ENCODE results near the gene ZNF682.
A peak's percentile ranks its signal among the peaks of the same experiment; 100 is the strongest.
"Not testable (repeated sequence)": the region's sequence is repeated elsewhere in the genome, so short reads cannot be mapped to it uniquely, and the experiment has no call there.

The ZNF682 gene

DNA sequence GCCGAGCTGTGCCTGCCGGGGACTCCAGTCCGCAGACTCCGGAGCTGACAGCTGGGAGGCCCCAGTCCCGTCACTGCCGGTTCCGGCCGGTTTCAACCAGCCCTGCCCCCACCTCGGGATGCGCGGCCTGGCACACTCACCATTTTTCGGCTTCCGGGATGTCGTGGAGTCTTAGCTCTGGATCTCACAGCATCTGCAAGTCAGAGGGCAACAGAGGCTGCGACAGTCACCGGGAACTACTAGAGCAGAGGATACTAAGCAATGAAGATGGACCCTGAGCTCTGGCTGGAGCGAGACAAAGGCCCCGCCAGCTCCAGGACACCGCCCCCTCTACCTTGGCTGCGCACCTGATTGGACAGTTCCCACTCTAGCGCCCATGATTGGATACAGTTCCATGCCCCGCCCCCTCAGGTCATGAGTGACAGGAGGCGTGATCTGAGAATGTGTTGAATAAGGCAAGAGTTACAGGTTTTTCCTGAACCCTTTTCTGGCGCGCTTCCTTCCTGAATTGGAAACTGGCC, at the start of gene ZNF682:
TSS of gene ZNF682 (minus strand) at position 303 of the 521 bp plus-strand sequence. CDS start at position 143, 160 bp downstream.
- DNase-seq (ENCODE audit: low read depth in 2 of 2), result peak; percentile 88 to 90

DNA sequence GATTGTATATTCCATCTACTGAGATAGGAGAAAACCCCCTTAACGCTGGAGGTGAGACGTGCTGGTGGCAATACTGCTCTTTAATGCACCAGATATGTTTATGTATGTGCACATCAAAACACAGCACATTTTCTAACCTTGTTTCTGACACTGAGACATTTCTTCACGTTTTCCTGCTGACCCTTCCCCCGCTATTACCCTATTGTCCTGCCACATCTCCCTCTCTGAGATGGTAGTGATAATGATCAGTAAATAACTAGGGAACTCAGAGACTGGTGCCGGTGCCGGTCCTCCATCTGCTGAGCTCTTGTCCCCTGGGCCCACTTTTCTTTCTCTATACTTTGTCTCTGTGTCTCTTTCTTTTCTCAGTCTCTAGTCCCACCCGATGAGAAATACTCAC, 43.6 kb upstream of the ZNF682 start:
- DNase-seq (ENCODE audit: low read depth in 2 of 2), result not testable (repeated sequence)

DNA sequence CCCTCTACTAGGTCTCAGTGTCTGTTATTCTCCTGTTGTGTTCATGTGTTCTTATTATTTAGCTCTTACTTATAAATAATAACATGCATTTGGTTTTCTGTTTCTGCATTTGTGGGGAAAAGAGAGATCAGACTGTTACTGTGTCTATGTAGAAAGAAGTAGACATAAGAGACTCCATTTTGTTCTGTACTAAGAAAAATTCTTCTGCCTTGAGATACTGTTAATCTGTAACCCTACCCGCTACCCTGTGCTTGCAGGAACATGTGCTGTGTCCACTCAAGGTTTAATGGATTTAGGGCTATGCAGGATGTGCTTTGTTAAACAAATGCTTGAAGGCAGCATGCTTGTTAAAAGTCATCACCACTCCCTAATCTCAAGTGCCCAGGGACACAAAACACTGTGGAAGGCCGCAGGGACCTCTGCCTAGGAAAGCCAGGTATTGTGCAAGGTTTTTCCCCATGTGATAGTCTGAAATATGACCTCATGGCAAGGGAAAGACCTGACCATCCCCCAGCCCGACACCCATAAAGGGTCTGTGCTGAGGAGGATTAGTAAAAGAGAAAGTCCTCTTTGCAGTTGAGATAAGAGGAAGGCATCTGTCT, 43.0 kb upstream of the ZNF682 start:
- DNase-seq (ENCODE audit: low read depth in 2 of 2), result not testable (repeated sequence)

DNA sequence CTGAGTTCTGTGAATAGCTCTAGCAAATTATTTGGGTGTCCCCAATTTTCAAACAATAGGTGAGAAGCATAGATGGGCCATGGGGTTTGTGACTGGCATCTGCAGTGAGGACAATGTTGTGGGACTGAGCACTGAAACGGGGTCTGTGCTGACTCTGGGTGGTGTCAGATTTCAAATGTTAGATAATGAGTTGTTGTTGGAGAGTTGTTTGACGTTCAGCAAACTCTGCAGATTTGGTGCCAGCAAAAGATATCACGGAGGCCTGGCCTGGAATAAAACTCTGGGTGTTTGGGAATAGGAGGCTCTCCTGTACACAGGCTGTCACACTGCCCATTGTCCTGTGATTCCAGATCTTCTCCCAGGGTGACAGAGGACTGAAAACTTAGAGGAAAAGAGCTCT, 41.4 kb upstream of the ZNF682 start:
- no peak for DNase-seq (ENCODE audit: low read depth in 2 of 2)

DNA sequence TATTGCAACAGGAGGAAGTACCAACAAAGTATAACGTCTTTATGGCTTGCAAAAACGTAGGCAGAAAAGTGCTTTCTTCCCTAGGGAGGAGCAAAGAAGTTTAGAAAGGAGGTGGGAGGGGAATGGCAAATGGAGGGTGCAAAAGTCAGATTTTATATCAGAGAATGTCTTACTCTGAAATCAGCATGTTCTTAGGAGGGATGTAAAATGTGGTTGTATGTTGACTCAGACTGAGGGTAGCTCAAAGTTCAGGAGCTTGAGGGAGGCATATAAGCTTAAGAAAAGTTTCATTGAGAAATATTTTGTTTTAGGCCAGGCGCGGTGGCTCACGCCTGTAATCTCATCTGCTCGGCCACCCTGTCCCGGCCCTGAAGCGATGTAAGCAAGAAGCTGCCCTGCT, 40.2 kb upstream of the ZNF682 start:
- no peak for DNase-seq (ENCODE audit: low read depth in 2 of 2)

DNA sequence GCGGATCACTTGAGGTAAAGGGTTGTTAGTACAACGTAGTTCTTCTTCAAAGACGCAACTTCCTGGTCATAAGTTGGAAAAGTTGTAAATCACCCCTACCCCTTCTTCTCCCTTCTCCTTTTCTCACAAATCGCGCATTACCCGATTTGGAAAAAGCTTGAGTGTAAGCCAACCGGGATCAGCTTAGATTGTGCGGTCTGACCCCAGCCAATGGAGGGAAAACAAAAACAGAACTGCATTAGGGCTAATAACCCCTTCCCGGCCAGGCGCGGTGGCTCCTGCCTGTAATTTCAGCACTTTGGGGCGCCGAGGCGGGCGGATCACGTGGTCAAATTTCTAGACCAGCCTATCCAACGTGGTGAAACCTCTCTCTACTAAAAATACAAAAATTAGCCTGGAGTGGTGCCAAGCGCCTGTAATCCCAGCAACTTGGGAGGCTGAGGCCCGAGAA, 39.3 kb upstream of the ZNF682 start:
- DNase-seq (ENCODE audit: low read depth in 2 of 2), result no peak

DNA sequence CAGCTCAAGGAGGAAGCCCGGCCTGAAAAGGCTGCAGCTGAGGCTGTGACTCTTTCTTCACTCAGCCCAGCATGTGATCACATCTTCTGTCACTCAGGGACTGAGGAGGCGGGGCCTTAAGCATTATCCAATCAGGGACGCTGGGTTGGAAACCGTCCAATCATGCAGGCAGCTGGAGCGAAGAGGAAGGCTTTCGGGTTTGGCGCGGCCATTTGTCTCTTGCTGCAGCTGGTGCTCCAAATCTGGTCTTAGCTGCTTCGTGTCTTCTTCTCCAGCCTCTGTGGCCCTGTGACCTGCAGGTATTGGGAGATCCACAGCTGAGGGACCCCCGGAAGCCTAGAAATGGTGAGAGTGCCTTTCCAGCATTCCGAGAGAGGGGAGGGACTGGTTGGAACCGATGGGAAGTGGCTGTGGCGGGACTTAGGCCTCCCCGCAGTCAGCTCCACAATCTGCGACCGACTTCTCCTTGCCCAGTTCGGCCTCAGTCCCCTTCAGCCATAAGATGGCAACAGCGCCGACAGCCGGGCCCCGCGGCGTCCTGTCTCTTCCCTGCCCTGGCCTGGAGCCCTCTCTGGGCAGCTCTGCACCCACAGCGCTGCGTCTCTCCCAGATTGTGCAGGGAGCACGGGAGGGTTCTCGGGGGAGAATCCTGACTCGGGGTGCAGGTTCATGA, 38.6 kb upstream of the ZNF682 start, which contains the start of gene ZNF90:
TSS of gene ZNF90 (plus strand) at position 210 of the 673 bp plus-strand sequence. CDS start at position 343, 133 bp downstream.
- peak; percentile 75 for DNase-seq (ENCODE audit: low read depth in 2 of 2)

DNA sequence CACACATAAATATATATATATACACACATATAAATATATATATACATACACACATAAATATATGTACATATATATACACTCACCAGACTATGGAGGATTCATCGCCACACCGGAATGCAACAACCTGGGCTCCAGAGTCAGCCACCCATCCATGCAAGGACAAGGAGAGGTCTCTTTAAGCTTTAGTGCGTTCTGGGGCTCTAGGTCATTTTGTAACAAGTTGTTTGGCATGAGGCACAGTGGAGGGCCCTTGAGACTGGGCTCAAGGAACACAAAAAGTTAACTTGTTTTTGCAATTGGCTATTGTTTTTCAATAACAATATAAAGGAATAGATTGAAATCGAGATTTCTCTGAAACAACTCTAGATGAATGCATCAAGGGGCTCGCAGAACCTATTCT, 33.6 kb upstream of the ZNF682 start:
- no peak for DNase-seq (ENCODE audit: low read depth in 2 of 2)

DNA sequence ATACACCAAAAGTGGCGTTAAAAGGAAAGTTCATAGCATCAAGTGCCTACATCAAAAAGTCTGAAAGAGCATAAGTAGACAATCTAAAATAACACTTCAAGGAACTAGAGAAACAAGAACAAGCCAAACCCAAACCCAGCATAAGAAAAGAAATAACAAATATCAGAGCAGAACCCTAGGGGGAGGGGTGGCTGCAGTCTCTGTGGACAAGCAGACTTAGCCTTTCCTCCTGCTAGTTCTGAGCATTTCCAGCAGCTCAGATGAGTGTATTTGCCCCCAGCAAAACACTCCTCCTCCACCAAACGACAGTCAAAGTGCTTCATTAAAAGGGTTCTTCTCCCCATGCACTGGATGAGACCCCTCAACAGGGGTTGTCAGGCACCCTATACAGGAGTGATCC, 31.4 kb upstream of the ZNF682 start:
- no peak for DNase-seq (ENCODE audit: low read depth in 2 of 2)

DNA sequence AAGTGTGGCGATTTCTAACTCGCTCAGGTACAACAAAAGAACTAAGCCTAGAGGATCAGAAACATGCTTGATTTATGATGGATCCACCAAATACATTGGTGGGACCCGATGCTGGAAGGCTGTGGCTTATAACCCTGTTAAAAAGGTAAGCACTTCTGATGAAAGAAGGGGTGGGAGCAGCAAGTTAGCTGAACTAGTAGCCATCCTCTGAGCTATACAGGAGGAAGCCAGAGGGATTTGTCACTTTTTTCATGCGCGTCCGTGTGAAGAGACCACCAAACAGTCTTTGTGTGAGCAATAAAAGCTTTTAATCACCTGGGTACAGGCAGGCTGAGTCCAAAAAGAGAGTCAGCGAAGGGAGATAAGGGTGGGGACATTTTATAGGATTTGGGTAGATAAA, 29.3 kb upstream of the ZNF682 start:
- DNase-seq (ENCODE audit: low read depth in 2 of 2), result not testable (repeated sequence)

DNA sequence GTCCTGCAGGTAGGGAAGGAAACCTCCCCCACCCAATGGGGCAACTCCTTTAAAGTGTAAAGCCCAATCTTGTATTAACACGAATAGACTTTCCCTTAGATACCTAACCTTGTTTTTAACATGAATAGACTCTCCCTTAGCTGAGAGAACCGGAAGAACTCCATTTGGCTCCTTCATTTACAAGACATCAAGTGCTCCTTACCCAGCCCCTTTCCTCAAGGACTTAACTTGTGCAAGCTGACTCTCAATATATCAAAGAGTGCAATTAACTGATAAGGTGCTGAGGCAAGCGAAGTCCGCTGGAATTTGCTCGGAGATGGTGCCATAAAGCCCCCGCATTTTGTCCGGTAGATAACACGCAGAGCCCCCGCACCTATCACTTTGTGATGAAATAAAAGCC, 28.6 kb upstream of the ZNF682 start:
- no peak for DNase-seq (ENCODE audit: low read depth in 2 of 2)

DNA sequence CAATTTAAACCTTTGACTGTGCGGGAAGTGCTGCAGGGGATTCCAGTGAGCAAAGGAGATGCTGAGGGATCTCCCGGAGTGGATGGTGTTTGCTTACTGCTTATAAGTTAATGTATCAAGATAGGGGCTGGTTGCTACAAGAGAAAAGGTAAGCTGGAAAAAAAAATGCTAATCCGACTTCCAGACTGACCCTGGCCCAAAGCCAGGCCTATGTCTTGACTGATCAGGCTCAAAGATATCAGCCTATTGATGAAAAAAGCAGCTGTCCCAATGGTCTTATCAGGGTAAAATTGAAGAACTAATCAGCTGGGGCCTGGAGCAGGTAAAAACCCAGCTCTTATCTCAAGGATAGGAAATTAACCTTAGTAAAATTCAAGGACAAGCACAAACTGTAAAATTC, 27.6 kb upstream of the ZNF682 start:
- DNase-seq (ENCODE audit: low read depth in 2 of 2), result no peak

DNA sequence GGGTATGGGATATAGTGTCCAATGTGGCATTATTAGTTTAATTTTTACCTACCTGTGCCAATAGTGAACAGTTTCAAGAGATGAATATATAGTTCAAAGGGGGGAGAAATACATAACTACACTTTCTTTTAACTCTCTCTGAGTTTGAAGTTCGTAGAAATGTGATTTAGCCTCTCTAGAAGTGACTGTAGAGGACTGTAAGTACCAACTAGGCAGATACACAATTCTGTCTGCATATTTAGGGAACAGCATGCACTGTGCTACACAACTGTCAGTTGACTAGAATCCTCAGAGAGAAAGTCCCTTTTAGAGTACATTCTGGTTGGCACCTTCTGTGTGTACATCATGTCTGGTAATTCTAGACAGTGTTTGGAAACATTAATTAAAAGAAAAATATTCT, 21.0 kb upstream of the ZNF682 start:
- DNase-seq (ENCODE audit: low read depth in 2 of 2), result no peak

DNA sequence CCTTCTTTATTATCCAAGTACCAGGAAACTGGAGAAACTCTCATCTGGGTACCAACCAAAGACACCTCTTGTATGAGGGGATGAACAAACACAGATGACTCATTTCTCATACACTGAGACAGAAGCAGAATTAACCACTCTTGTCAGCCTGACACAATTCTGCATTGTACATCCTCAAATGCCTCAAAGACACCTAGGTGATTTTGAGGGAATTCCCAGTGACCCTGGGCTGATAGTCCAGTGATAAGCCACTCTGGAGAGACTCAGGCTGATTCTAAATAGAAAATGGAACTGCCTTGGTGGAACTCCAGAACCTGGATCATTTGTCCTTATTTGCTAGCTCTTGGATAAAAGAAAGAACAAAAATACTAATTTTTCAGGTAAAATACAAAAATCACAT, 19.4 kb upstream of the ZNF682 start:
- not testable (repeated sequence) for DNase-seq (ENCODE audit: low read depth in 2 of 2)

DNA sequence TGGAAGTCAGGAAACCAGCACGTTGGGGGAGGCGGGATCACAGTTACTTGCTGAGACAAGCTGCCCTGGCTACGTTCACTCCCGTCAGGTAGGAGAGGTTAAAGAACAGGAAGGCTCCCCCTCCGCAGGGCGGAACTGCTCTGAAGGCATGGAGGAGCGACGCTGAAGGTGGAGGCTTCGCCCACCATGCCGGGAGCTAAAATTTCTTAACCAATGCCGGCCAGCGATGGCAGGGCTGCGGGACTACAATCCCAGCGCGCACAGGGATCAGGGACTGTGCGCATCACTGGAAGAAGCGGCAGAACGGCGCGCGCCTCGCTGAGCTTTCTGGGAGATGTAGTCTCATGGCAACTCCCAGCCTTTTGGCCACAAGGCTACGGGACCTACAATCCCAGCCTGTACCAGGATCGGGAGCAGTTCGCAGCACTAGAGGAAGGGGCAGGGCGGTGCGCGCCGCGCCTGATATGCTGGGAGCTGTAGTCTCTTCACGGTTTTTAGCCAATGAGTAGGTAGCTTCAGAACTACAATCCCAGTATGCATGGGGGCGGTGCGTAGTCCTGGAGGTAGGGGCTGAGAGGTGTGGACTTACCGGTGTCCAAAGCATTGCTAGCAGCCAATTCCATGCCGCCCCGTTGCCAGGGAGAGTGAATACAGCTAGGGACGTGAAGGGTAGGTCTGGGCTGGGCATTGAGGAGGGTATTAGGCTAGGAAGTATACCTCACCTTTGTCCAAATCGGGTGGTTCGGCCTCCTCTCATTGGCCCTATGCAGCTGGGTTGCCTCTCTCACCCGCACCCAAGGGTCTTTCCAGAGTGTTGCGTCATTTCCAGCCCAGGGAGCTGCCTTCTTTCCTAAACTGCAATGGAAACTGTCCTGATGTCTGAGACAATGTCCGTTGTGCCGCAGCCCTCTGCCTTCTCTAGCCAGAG, 12.8 kb upstream of the ZNF682 start:
- peak; percentile 49 to 63 for DNase-seq (ENCODE audit: low read depth in 2 of 2)

DNA sequence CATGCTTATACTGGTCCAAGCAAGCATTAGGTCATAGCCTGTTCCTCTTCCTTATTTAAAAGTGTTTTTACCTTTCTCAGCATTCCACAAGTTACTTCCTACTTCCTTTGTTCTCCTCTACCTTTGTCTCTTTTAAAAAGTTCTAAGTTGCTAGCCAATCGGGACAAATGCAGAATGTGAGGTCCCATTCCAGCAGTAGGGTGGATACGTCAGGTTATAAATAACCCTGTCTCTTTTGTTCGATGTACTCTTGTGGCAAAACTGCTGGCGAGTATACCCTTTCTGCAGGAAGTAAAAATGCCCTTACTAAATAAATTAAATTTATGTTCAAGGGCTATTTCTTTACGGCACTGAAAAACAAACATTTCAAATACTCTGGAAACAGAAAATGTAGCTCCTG, 6.4 kb upstream of the ZNF682 start:
- not testable (repeated sequence) for DNase-seq (ENCODE audit: low read depth in 2 of 2)

DNA sequence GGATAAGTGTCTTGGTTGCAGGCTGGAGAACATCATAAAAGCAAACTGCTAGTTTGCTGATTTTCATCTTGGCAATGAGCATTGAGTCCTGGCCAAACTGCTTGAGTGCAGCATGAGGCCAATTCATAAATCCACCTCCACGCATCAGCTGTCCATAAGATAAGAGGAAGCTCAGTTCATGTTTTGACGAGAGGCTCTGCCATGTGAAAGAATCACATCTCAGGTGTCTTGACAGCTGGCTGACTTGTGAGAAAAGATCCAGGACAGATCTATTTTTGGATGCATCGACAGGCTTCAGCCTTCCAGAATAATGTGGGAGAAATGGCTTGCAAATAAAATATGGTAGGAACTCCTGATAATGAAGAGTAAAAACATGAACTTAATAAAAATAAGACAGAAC, 5.4 kb upstream of the ZNF682 start:
- no peak for DNase-seq (ENCODE audit: low read depth in 2 of 2)

DNA sequence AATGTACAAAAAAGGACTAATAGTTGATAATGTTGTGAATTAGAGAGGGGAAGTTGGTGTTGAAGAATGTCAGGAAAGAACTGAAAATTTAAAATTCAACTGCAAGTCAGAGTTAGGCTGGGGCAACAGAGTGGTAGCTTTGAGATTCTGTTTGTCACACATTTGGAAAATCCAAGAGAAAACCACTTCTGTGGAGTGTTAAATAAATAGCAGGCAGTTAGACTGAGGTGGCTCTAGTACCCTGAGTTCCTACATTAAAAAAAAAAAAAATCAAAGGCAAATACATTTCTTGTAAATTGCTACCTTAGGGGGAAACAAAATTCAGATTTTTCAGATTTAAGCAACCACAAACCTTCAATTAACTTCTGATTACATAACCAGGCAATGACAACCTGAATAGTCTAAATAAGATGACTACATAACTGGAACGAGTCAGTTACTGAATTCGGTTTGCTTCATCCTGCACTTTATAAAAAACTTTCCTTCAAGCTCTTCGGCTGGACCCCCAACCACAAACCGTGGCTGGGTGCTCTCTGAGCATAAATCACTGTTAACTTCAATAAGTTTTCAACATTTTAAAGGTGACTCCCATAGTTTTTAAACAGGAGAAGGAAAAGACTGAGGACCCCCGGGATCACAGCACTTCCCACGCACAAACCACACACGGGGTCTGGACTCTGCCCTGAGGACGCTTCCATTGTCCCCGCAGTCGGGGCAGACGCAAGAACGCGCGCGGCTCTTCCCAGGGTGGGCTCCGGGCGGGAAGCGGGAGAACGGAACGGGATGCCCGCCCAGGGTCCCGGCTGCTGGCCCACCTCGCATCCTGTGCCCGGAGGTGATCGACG, 725 bp downstream of the ZNF682 start:
- DNase-seq (ENCODE audit: low read depth in 2 of 2), result no peak

DNA sequence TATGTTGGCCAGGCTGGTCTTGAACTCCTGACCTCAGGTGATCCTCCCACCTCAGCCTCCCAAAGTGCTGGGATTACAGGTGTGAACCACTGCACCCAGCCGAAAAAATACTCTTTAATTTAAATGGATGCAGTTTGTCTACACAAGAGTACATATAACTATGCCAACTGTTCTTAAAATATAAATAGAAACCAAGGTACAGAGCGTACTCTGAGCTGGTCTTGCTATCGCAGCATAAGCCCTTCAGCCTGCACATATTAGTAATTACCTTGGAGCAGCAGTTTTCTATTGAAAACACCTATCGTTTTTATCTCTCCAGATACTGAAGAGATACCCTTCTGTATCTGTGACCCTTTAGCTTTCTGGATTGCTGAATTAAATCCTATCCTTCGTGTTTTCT, 3.4 kb downstream of the ZNF682 start:
- no peak for DNase-seq (ENCODE audit: low read depth in 2 of 2)

DNA sequence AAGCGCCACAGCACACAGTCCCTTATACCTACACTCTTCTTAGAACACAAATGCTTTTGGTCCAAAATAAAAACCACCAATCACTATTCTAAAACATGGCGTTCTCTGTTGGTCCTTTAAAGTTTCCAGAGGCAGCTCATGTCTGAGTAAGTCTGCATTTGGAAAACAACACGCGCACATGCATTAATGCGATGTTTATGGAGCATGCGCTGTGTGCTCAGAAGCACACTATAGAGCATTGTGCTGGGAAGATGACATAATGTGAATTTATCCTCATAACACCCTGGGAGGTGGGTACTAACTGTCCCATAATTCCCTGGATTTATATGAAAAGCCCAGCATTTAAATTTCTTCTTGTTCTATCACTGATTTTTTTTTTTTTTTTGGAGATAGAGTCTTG, 10.7 kb downstream of the ZNF682 start:
- DNase-seq (ENCODE audit: low read depth in 2 of 2), result no peak

DNA sequence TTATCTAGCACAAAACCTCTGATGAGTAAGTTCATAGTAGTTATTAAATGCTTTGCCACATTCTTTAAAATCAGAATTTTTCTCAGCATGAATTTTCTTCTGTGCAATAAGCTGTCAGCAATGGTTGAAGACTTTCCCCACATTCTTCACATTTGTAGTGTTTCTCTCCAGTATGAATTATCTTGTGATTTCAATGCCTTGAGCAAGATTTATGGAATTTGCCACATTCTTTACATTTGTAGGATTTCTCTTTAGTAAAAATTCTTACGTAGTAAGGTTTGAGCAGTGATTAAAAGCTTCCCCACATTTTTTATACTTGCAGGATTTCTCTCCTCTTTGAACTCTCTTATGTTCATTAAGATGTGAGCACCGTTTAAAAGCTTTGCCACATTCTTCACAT, 33.6 kb downstream of the ZNF682 start:
- no peak for DNase-seq (ENCODE audit: low read depth in 2 of 2)
